GM18519 (cell line): ENCODE data around the gene GPC2.

Source experiments
- ATAC-seq: cut with Tn5 transposase; IDR thresholded peaks from one replicate; pipeline ENCODE4 v1.9.1; 2021; ENCODE audit warnings: mild to moderate bottlenecking, moderate library complexity; ENCODE audit not compliant: unreplicated experiment, low FRiP score

GPC2 gene

DNA sequence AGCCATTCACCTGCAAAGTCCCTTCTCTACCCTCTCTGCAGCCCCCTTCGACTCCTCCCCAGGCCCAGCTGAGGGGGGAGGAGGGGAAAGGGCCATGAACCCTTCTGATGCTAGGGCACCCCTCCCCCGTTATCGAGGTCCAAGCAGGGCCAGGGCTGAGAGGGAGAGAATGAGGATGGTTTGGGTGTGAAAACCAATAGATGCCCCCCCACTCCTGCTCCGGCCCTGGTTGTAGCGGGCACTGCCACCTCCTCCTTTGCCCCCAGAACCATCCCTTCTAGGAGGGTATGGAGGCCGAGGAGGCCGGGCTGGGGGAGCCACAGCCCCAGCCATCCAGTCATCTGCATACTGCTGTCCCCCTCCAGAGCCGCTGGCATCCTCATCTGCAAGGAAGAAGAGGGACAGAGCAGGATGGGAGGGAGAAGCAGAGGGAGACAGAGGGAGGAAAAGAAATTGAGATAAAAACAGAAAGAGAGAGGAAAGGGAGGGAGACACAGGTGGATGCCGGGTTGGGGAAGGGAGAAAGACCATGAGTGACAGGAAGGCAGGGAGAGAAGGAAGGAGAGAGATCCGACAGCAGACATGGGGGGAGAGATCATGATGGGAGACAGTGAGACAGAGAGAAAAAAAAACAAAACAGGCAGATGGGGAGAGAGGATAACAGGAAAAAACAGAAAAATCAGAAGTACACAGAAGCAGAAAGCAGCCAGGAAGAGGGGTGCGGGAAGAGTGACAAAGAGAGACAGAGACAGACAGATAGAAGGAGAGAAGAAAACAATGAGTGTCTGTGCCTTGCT lies 6.9 kb downstream of the GPC2 start:
- no peak for ATAC-seq

DNA sequence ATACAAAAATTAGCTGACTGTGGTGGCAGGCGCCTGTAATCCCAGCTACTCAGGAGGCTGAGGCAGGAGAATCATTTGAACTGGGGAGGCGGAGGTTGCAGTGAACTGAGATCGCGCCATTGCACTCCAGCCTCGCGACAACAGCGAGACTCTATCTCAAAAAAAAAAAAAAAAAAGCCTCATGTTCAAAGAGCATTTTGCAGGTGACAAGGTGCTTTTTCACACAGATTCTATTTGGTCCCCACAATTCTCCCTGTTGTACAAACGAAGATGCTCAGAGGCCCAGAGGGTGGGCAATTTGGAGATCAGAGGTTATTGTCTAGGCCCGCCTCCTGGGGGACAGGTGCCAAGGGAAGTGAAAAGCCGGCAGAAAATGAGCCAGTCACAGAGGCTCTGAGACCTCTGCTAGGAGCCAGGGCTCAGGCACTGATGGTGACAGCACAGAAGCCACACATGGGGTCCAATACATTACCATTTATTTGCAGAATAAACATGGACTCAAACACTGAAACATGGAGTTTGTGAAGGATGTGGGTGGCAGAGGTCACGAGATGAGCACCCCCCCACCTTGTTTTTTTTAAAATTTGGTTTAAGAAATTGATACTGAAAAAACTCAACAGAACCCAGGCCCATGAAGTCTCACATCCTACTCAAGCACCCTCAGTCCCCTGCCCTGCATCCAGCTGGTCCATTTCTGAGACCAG lies 7.9 kb downstream of the GPC2 start:
- ATAC-seq, result no peak

DNA sequence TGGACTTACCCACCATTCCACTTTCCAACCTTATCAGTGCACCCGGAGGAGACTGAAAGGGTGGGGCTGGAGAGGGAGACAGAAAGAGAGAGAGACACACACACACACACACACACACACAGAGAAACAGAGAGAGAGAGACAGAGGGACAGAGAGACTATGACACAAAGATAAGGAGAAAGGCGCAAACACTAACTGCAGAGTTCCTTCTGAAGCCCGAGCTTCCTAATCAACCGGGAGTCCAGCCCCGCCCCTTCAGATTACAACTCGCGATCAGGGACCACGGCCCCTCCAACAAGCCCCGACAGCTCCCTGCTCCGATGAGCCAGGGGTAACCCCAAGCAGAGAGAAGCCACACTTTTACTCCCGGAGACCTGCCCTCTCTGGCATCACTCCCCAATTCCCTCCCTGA lies 9.3 kb downstream of the GPC2 start:
- ATAC-seq, result no peak

DNA sequence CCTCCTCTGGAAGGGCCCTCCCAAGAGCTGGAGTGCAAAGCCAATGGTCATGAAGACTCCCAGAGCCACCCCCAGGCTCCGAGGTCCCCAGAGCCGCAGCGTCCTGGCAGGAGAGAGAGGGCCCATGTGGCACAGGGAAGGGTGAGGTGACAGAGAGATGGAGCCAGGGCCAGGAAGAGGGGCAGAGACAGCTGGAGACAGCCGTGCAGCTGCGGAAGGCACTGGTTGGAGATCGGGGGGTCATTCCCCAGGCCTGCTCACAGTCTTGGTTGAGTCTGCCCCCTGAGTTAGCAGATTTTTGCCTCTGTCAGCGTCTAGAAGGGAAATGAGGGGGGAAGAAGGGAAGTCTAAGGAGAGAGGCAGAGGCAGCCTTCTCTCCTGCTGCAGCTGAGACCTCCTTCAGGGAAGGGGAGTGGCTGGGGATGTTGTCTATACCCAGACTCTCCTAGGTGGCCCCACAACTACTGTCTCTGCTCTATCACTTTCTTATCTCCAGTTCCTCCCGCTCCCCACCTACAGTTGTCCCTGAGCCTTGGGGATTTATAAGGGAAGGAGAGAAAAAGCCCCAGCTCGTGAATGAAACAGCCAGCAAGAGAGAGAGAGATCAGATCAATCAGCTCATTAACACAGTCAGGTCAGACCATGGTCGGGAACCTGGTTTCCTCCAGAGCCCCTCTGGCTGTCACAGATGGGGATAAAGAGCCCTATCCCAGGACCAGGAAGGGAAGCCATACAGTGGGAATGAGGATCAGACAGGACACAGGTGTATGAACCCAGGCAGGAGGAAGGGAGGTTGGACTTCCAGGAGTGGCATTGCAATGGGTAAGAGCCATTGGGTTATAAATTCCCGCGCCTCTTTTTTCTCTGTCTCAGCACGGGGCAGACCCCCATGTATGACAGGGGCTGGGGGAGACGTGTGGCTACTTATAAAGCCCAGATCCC lies 9.9 kb downstream of the GPC2 start:
- no peak for ATAC-seq

DNA sequence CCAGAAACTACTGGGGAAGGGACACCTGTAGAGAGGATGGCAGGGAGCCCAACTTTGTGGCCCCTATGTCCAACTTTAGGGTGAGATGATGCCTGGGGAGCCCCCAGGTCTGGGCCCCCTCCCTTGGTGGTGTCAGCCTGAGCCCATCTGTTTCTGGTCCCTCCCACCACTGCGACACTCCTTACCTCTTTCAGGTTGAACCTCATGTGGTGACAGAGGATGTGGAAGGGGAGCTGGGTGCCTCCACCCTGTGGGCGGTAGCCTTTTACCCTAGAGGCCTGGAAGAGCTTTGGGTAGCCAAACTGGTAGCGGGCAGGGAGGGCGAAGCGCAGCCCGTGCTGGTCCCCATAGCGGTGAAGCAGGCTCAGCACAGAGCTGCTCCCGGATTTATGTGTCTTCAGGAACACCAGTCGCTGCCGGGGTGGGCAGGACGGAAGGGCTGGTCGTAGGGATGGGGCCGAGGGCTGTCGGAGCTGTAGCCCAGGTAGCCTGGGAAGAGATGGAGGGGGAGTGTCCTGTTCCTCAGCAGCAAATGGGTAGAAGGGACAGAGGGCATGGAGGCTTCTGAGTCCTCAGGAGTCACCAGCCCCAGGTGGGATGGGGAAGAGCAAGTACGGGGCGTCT lies 10.8 kb downstream of the GPC2 start:
- ATAC-seq, result no peak

DNA sequence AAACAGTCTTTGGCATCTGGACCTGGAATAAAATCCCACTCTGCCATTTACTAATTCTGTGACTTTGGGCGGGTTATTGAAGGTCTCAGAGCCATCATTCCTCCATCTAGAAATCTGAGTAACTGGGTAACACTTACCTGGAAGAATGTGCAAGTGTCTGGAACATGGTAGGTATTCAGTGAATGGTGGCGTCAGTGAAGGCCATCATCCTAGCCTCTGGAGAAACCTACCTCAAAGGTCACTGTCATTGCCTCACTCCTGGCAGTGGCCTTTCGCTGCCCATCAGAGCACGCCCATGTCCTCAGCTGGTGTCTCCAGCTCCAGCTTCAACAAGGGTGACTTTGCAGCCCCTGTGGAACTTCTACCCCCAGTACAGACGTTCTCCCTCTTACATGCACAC lies 13.3 kb downstream of the GPC2 start:
- ATAC-seq, result no peak

DNA sequence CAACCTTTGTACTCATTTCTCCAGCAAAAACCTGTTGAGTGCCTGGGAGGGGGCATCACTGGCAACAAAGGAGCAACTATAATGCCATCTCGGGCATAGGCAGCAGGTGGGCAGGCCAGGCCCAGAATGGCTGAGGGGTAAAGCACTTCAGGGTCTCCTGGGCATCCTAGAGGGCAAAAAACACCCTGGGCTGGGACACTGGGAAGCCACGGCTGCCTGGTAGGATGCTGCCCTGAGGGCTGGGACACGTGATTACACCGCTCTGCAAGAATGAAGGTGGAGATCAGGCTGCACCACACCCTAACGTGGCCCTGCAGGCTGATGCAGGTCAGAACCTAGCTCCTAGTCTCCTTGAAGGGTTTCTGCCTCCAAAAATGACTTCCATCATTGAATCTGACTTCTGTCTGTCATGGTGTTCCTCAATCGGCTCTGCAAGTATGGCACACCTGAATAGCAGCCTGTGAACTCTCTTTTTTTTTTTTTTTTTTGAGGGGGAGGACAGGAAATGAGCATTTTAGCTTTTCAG lies 14.1 kb downstream of the GPC2 start:
- no peak for ATAC-seq

DNA sequence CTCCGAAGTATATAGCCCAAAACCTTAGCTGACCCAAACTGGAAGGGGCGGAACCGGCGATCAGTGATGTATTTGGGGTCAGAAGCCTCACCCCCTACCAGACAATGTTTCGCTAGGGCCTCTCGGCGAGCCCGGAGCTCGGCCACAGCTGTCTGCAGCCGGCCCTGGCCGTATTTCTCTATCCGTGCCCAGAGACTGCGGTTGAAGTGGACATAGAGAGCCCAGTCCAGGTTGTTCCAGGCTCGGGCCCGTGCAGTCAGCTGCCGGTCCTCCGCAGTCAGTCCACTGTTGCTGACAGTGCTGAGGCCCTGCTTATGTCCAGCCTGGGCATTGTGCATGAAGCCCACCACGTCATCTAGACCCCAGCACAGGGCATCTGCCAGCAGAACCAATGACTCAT lies 17.1 kb downstream of the GPC2 start:
- ATAC-seq, result no peak

DNA sequence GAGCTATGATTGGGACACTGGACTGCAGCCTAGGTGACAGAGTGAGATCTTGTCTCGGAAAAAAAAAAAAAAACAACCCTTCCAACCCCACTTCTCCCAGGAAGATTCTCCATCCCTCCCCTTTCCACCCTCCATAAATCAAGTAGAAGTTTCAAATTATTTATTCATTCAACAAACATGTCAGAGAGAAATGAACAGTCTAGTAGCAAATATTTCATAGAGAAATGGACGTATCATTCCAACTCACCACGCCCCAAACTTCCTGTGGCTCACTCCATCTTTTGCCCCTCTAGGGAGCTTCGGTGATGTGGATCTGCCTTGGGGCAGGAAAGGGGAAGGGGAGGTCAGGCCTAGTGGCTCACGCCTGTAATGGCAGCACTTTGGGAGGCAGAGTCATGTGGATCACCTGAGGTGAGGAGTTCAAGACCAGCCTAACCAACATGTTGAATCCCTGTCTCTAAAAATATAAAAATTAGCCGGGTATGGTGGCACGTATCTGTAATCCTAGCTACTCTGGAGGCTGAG lies 18.0 kb downstream of the GPC2 start:
- no peak for ATAC-seq

DNA sequence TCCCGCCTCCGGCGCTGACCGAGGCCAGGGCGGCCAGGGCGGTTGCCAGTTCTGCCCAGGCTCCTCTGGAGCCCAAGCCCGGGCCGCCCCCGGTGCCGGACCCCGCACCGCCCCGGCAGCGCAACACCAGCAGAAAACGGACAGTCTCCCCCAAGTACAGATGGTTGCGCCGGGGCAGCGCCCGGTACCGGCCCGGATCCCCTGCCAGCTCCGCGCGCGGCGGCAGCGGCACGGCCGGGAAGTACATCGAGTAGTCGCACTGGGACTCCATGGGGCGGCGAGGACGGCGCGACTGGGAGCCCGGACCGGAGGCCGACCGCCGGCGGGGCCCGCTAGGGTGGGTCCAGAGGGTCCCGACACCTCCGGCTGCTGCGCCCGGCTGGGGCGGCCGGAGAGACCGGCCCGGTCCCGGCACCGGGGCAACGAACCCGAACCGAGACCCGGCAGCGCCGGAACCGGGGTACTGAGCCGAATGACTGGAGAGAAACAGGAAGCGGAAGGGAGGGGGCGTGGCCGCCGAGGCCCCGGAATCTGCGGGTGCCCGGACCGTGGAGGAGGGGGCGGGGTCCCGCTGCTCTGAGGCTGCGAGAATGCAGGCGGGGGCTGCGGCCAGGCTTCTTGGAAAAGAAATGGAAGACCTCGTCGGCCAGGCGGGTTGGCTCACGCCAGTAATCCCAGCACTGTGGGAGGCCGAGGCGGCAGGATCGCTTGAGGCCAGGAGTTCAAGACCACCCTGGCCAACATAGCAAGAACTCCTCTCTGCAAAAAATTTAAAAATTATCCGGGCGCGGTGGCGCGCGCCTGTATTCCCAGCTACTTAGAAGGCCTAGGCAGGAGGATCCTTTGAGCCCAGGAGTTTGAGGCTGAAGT lies 18.7 kb downstream of the GPC2 start, which contains the start of gene TRAPPC14:
Gene TRAPPC14 (minus strand): TSS at position 495 of the 870 bp plus-strand sequence. CDS start 224 bp downstream, at position 271.
- no peak for ATAC-seq

DNA sequence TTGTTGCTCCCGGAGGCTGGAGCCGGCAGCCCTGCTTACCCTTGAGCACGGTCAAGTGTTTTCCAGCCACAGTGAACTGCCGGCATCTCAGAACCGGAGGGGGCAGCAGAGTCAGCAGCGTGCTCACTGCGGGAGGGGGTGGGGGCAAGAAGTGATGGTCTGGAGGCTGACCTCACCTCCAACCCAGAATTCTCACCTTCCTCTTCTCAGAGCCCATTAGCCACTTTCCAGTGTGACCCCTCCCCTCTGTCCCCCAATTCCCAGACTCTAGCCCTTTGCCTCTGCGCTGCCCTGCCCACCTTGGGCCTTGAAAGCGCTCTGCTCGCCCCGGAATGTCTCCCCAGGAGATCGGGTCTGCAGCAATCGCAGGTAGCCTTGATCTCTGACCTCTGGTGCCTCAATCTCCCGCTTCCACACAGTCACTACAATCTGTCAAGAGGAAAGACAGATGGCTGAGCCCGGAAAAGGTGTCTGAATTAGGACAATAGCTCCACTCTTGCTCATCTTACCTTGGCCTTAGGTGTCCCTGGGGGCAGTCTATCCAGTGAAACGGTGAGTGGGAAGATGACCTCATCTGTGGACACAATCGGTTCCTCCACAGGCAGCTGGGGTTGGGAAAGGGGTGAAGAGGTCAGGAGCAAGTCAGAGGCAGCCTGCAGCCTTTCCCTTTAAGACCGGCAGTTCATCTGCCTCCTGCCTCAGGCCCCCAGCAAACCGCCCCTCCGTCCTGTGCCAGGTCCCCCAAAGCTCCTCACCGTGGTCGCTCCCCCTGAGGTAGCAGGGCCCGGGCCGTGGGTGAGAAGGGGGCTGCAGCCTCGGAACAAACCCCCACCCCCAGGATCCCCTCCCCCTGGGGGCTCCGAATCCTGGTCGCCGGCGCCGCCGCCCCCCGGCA lies 19.6 kb downstream of the GPC2 start:
- ATAC-seq, result no peak

DNA sequence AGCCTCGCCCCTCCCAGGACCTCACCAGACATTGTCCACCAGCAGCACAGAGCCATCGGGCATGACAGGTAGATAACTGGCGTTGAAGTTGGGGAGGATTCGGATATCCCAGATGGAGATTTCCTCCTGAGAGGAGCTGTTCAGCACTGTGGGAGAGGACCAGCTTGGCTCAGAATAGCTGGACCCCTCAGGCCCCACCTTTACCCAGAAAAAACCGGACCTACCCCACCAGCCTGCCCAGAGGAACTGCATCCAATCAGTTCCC lies 20.2 kb downstream of the GPC2 start:
- ATAC-seq, result no peak

DNA sequence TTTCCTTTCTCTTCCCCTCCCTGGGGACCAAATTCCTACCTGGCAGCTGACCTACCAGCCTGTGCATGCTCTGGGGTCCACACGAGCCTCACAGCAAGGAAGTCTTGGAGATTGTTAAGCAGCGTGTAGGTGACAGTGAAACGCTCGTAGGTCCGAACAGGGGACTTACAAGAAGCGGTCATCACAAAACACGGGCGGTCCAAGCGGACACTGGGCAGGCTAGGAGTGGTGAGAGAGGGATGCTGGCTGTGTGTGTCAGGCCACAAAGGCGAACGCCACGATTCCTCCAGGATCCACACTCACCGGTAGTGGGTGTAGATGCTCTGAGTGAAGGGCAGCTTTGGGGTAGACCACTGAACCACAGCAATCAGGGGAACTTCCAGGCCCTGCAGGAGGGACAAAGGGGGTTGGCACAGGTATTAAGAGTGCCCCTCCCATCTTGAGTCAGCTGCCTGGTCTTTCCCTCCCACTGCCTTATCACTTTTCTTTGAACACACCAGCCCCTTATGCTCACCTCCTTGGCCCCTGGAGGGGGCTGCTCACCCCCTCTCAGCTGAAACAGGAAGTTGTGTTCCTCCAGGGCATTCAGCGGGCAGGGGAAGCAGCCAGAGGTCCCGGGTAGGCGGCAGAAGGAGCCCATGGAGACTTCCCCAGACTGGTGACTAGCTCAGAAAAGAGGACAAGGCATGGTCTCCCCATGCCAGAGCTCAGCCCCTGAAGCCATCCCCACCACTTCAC lies 20.7 kb downstream of the GPC2 start:
- no peak for ATAC-seq

DNA sequence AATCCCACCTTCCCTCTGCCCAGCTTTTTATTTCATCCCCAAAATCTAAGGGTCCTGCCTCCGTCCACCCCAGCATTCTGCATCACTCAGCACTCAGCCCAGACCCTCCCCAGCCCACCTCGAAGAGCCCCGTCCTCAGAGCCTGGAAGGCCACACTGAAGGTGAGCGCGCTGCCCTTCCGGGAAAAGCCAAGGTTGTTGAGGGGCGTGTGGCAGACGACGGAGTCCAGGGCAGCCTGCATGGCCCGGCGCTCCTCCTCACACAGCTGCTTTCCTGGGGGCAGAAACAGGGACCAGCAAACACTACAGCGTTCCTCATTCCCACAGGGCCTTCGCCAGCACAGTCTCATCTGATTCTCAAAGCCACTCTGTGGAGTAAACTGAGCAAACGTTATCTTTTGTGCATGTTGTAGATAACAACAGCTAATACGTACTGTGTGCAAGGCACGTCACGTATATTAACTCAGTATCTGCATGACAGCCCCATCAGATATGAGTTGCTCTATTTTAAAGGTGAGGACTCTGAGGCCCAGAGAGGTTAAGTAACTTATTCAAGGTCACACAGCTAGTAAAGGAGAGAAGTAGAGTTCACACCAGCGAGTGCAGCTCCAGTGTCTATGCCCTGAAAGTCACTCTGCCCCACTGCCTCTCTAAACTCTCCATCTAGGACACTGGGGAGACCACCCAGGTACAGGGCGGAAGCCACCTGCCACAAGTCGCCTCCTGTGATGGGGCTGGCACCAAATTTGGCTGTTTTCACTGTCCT lies 21.4 kb downstream of the GPC2 start:
- no peak for ATAC-seq

DNA sequence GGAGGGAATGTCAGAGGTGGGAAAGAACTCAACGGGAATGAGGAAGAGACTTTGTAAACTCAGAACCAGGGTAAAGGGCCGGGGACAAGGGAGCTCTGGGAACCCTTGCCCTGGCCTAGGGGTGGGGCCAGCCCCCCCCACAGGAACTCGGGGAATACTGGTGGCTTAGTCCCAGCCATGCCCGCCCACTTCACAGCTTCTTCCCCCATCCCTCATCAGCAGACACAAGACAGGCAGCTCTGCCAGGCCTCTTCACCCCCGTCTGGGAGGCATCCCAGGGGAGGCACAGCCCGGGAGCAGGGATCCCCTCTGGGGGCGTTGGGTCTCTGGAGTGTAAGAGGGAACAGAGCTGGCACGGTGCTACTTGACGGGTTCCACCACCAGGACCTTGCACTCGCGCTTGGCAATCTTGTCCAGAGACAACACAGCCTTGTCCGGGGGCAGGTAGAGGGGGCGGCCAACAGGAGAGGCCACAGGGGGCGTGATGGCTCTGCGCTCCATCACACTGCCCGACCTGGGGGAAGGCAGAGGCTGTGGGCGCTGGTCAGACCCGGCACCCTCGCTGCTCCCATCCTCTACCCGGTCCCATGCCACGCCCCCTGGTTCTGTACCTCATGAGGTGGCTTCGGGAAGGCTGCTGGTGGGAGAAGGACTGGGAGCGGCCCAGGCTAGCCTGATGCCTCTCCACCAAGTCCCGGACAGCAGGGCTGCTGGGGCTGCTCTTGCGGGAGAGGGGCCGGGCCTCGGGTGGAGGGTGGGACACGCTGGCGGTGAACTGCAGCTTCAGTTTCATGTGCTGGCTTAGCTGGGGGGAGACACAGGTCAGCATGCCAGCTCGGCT lies 22.3 kb downstream of the GPC2 start:
- ATAC-seq, result no peak
